ENCODE data around the gene CDYL. TPM values are rescaled to one million over a fixed set of nuclear protein-coding genes. Genes with fewer than 3 reads are reported as not detected.

The CDYL gene
- total and polyA plus RNA-seq, 11 donors, result 4.3 to 45.2 (median 30.6) TPM

DNA sequence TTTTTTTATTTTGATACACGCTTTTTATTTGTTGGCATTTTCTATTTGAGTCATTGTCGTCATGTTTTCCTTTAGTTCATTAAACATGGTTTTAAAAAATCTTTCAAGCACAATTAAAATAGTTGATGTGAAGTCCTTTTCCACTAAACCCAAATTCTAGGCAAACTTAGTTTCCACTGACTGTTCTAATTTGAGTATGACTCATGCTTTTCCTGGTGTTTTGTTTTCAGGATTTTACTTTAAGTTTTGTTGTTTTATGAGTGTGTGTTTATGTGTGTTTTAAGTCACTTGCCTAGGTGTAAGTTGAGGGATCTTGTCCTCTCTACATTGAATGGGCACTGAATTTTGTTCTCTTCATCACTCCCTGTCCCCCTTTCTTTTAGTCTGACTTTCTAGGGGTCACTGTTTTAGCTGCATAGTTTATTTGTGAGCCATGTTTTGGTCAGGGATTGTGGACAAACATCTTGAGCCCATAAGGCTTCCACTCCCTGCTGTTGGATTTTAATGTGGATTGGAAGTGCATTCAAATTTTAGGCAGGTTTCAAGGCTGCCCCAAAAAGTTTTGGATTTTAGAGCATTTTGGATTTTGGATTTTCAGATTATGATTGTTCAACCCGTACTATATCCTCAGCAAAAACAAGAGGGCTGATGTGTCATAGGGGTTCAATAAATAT, 94.8 kb downstream of the CDYL start:
- Histone ChIP-seq H3K4me3 (no peak overlapping the region), H3K4me1 (peaks cover 0 to 15% (median 1%) of the 10 kb centered on the region in 12 donors), H3K36me3 (no peaks in the 10 kb centered on the region), H3K27me3 (no peaks in the 10 kb centered on the region), H3K27ac (no peak overlapping the region), H3K9me3 (peaks cover 0 to 50% (median 4%) of the 10 kb centered on the region in 12 donors)
- ATAC-seq (no peak), DNase-seq (no peak)
- TF ChIP-seq POLR2A (IDR thresholded peaks at IDR 0.05), result no peak
- TF ChIP-seq, protein P1, sequence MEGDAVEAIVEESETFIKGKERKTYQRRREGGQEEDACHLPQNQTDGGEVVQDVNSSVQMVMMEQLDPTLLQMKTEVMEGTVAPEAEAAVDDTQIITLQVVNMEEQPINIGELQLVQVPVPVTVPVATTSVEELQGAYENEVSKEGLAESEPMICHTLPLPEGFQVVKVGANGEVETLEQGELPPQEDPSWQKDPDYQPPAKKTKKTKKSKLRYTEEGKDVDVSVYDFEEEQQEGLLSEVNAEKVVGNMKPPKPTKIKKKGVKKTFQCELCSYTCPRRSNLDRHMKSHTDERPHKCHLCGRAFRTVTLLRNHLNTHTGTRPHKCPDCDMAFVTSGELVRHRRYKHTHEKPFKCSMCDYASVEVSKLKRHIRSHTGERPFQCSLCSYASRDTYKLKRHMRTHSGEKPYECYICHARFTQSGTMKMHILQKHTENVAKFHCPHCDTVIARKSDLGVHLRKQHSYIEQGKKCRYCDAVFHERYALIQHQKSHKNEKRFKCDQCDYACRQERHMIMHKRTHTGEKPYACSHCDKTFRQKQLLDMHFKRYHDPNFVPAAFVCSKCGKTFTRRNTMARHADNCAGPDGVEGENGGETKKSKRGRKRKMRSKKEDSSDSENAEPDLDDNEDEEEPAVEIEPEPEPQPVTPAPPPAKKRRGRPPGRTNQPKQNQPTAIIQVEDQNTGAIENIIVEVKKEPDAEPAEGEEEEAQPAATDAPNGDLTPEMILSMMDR (IDR thresholded peaks at IDR 0.05), result no peak
- intact Hi-C loops (cut with DNase I), result no loop called here
- WGBS, 4 donors, result 97 to 98% (median 97%) methylated on average over 3 of the region's 3 CpGs

- Histone ChIP-seq H3K9me3 (peaks cover 0 to 41% (median 4%) of the 10 kb centered on the region in 12 donors), H3K27ac (no peak overlapping the region), H3K36me3 (no peaks in the 10 kb centered on the region), H3K4me3 (no peak overlapping the region), H3K27me3 (no peaks in the 10 kb centered on the region), H3K4me1 (peaks cover 0 to 16% (median 1%) of the 10 kb centered on the region in 12 donors)
- no peak for ATAC-seq
- intact Hi-C loops (cut with DNase I), result no loop called here
- WGBS, 4 donors, result 96 to 100% (median 97%) methylated on average over 5 of the region's 5 CpGs
- no peak for DNase-seq
- TF ChIP-seq POLR2A (IDR thresholded peaks at IDR 0.05), result no peak
- TF ChIP-seq, protein P1 (IDR thresholded peaks at IDR 0.05), result no peak
These were observed 95.6 kb downstream of the CDYL start for GRCh38 chr6:4871825-4872224.

DNA sequence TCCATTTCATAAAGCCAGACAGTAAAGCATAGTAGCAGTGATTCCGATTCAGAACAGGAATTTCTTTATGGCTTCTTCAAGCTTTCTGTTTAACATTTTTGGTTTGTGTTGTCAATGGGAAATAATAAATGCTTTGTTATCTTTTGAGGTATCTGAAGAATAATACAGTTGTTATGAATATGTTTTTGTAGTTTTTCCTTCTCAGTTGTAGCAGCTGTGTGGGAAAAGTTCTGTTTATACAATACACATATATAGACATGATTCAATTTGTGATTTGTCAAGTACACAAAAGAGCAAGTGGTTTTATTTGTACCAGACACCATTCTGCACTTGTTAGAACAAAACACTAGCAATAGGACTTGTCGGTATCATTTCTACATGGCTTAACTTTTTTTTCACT, 96.6 kb downstream of the CDYL start:
- H3K9me3 ChIP-seq, result peaks cover 0 to 31% (median 2%) of the 10 kb centered on the region in 12 donors
- intact Hi-C loops (cut with DNase I), result no loop called here
- DNase-seq, result no peak
- H3K27me3 ChIP-seq, result no peaks in the 10 kb centered on the region
- H3K4me3 ChIP-seq, result no peak overlapping the region
- WGBS, 4 donors, result 75 to 87% (median 79%) methylated on average over 2 of the region's 2 CpGs
- no peak for ATAC-seq
- H3K4me1 ChIP-seq, result peaks cover 0 to 20% (median 1%) of the 10 kb centered on the region in 12 donors
- no peaks in the 10 kb centered on the region for H3K36me3 ChIP-seq
- no peak for TF ChIP-seq POLR2A (IDR thresholded peaks at IDR 0.05)
- TF ChIP-seq, protein P1 (IDR thresholded peaks at IDR 0.05), result no peak
- H3K27ac ChIP-seq, result no peak overlapping the region

DNA sequence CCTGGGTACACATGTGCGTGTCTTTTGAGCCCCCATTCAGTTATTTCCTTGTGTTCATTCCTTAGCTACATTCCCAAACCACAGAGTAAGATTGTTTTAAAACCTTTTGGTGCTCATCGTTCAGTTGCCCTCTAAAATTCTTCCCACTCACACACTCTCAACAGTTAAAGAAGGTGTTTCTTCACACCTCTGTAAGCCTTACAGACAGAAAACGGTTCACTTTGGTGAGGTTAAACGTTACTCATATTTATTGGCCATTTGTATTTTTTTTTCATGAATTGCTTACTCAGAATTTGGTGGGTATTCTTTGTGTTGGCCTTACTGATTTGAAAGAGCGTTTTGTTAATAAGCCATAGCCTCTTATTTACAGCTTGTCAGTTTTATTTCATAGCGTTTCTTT, 97.7 kb downstream of the CDYL start:
- Histone ChIP-seq H3K4me1 (peaks cover 0 to 20% (median 1%) of the 10 kb centered on the region in 12 donors), H3K4me3 (no peak overlapping the region), H3K27me3 (no peaks in the 10 kb centered on the region), H3K36me3 (no peaks in the 10 kb centered on the region), H3K9me3 (peaks cover 0 to 20% (median 0%) of the 10 kb centered on the region in 12 donors), H3K27ac (no peak overlapping the region)
- no peak for TF ChIP-seq POLR2A (IDR thresholded peaks at IDR 0.05)
- TF ChIP-seq, protein P1 (IDR thresholded peaks at IDR 0.05), result no peak
- ATAC-seq (no peak), DNase-seq (no peak)
- intact Hi-C loops (cut with DNase I), result no loop called here
- 84 to 87% (median 86%) methylated on average over 6 of the region's 6 CpGs for WGBS, 4 donors

Measured in heart left ventricle (tissue), 16 donors.